GM10847 (cell line): ENCODE data around the gene AMBP.

Experiments
- POLR2A ChIP-seq: IDR thresholded peaks from 2 replicates; pipeline ENCODE4 v1.6.1; 2011; ENCODE audit not compliant: insufficient read length; ENCODE audit errors: extremely low read depth

Gene AMBP

DNA sequence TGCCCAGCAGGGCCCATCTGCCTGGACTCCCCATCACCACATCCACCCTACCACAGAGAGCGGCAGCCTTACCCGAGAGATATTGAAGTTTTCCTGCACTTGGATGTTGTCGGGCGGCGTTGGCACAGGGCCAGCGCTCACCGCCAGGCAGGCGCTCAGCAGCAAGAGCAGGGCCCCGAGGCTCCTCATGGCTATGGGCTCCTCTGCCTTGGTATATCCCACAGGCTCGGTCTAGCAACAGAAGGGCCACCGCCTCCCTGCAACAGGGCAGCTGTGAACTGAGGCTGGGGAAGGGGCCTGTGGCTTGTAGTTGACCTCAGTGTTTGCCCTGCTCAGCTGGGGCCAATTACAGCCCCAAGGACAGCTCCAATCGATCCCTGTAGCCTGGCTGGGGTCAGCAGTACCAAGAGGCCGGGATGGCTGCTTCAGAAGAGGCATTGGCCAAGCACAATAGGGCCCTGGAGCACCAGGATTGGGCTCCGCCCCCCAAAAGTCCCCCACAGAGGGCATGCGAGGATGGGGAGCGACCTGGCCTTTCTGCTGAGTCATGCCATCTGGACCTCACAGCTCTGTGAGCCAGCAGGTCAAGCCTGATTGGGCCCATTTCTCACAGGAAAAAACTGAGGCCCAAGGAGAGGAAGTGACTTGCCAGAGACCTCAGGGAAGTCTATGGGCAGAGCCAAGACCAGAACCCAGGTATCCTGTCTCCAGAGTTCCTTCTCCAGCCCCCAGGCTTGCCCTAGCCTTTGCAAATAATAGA lies at the start of gene AMBP:
AMBP (minus strand) TSS at position 280 of the 760 bp plus-strand sequence; CDS start at position 189, 91 bp downstream.
- TF ChIP-seq POLR2A = no peak

DNA sequence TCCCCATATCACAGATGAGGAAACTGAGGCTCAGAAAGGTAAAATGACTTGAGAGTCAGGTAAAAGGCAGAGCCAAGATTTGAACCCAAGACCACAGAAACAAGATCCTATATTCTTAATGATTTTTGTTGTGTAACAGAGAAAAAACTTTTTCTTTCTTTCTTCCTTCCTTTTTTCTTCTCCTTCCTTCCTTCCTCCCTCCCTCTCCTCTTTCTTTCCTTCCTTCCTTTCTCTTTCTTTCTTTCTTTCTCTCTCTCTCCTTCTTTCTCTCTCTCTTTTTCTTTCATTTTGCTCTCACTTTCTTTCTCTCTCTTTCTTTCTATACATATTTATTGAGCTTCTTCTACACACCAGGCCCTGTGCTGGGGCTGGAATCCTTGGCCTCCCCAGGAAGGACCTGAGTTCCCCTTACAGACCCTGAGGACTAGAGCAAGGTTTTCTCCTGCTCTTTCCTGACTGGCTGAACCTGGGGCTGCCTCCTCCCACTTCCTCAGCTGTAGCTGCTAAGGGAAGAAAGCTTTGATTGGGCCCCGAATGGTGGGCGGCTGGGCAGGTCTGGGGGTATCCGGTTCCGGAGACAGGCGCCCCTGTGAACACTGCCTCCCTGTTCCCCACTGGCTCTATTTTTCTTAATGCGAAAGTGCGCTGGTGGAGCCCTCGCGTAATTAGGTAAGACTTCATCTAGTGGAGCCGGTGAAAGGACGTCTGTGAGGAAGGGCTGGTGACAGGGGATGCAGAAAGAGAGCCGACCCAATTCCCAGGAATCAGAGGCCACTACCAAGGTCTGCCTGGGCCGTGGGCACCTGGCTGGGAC lies 48.4 kb upstream of the AMBP start:
- TF ChIP-seq POLR2A = no peak

DNA sequence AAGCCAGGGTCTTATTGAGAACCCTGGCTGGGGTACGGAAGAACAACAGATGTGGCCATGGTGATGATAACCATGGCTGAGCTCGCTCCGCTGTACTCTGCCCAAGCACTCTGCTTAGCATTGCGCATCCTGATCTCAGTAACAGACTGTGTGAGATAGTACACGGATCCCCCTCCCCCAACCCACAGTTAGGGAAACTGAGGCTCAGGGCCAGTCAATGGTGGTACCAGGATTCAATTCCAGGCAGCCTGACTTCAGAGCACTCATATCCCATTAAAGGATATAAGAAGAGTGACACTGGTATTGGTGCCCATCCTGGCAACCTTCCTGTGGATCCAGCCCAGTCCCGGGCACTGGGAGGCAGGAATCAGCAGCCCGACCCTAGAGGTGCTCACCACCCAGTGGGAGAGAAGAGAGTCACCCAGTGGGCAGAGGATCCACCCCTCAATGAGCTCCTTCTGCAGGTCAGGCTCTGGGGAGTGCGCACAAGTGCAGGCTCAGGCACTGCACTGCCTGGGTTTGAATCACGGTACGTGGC lies 47.4 kb upstream of the AMBP start:
- TF ChIP-seq POLR2A = no peak

DNA sequence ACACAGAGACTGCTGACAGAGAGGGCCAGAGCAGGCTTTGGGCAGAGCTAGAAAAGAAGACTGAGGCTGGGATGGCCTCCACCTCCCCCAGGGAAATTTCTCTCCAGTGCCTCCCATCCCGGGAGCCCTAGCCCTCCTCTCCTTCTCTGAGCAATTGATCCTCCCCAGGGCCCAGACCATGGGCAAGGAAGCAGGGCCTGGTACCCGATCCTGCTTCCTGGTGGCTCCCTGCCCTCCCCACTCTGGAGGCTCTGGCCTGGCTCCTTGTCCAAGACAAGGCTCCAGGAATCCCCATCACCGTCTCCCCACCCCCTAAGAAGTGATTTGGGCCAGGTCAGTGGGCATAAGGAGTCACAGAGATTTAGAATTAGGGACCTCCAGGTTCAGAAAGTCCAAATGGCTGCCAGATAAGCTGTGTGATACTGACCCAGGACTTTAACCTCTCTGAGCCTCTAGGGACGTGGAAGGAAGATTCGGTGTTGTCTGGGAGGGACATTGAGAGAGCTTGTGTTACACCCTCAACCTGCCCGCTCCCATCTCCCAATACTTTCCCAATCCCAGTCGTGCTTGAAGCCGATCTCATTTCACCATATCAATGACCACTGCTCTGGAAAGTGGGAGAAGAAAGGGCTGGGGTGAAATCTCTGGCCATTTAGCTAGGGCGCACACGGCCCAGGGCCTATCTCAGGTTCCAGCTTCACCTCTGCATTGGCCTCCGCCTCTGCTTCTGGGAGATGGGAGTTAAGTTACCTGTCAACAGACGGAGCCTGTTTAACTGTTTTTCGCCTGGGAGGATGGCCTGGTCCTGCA lies 46.8 kb upstream of the AMBP start:
- no peak for TF ChIP-seq POLR2A

DNA sequence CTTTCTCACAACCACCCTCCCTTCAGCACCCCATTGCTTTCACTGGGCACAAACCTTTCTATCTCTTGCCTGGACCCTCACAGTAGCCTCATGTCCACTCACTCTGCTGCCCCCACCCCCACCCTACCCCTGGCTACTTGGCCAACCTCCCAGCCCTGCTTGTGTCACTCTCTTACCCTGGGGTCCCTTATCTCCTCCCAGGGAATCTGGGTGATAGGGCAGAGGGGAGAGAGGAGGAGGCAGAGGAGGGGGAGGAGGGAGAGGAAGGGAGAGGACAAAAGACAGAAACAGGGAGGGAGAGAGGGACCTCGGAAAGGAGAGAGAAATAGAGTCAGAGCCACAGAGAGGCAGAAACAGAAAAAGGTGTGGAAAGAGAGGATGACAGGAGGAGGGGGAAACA lies 46.0 kb upstream of the AMBP start:
- TF ChIP-seq POLR2A = no peak

DNA sequence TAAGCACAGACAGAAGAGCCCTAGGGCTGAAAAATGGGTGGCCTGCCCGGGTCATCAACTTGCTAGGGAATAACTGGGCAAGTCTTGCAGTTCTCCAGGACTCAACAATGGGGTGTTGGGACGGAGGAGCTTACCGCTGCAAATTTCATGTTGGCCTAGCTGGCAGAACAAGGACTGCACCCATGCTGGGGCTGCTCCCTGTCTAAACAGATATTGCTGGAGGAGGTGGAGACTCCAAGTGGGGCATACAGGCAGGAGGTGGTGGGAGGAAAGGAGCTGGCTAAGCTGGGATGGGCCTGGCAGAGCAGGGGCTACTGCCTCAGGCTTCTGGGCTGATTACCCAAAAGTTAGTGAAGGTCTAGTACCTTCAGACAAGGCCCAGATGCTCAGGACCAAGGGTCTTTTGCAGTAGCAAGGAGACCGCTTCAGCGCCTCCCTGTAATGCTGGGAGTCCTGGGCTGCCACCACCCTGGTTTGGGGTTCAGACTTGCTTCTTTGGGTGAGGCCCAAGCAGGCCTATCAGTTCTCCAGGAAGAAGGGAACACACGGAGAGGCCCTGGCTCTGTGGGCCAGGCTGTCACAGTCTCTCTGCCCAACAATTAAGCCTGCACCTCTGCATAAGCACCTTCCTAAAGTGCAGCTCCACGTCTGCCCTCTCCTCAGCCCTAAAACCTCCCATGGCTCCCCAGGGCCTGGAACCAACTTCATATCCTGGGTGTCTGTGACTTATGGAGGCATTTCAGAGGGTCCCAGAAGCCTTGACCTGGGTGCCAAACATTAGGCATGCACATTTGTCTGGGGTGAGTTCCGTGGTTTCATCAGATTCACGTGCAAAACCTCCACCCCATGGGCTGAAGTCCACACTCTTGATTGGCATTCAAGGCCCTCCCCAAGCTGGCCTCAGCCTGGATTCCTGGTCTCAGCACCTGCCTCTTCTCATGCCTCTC lies 45.2 kb upstream of the AMBP start:
- no peak for TF ChIP-seq POLR2A

DNA sequence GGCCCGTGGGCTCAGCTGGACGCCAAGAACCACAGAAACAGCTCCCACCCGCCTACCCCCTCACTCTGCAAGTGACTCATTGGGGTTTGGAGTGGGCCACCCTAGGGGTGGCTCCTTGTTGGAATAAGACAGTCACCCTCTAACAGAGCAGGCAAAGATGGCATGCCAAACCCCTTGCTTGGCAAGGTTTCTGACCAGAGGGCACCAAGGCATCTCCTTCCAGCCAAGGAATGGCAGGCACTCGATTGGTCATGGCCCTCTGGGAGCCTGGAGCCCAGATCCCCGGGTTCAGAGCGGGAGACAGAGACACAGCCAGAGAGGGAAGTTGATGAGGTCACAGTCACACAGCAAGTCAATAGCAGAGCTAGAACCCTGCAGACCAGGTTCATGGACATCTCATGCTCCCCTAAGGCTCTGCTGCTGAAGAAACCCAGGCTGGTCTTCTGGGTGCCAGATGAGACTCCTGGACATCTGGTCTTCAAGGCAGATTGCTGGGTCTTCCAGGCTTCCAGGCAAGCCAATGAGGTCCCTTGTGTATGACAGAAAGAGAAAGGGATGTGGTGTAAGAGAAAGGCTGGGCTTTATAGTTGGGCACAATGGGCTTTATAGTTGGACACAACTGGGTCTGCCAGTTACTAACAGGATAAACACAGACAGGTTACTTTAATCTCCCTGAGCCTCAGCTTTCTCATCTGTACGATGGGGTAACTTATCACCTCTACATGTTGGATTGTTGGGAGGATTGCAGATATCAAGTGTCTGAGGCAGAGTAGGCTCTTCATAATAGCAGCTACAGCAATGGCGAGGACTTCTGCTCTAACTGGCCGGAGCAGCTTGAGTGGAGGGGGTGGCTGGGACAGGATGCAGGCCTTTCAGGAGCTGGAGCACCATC lies 44.3 kb upstream of the AMBP start:
- no peak for TF ChIP-seq POLR2A

DNA sequence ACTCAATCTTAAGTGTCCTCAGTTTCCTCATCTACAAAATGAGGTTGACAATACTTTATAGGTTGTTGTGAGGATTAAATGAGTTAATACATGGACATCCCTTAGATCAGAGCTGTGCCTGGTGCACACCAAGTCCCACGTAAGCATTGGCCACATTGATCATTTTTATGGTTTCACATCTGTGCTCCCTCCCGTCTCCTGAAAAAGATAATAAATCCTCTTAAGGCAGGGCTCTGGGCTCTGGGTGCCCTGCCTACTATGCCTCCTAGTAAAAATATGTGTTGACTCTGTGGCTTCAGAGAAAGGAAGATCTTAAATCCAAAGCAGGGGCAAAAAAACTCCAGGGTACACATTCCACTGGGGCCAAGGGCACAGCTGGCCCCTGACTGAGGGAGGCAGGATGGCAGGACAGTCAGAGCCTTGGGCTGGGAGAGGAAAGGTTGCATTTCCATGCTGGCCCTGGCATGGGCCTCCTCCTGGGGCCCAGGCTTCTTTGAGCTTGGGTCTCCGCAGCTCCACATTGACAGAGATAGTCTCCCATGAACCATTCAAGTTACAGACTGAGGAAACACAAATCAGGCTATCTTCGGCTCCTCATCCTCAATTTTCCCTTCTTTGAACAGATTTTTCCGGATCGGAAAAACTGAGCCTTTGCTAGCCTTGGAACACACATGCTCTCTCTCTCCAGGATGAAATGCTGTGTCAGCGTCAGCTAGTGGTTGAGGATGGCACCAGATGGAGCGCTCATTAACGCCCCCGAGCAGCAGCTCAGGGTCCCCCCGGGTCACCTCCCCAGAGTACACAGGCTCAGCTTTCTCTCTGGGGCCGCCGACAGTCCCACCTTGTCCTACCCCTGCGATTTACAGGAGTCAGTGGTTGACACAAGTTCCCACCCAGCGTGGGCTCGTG lies 43.4 kb upstream of the AMBP start:
- TF ChIP-seq POLR2A = no peak

DNA sequence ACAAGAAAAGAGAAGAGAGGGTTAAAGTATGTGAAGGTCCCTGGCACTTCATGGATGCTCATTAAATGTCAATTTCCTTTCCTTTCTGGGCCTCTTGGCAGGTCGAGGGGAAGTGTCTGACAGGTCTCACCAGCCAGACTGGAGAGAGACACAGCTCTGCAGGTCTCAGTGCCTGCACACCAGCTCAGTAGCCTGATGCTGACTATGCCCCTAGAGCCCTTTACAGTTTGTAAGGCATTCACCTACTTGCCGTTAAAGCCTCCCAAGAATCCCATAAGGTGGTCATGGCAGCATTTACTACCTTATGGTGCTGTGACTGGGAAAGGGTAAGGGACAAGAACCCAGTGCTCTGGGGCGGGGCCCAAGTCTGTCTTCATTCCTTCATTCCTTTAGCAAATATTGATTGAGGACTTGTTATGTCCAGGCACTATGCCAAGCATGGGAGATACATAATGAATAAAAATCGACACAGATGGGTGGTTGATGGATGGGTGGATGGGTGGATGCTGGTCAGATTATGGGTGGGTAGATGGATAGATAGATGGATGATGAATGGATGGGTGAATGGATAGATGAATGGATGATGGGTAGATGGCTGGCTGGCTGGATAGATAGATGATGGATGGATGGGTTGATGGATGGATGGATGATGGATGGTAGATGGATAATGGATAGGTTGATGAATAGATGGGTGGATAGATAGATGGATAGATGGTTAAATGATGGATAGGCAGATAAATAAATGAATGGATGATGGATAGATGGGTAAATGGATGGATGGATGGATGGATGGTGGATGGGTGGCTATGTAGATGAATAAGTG lies 42.3 kb upstream of the AMBP start:
- TF ChIP-seq POLR2A = no peak

DNA sequence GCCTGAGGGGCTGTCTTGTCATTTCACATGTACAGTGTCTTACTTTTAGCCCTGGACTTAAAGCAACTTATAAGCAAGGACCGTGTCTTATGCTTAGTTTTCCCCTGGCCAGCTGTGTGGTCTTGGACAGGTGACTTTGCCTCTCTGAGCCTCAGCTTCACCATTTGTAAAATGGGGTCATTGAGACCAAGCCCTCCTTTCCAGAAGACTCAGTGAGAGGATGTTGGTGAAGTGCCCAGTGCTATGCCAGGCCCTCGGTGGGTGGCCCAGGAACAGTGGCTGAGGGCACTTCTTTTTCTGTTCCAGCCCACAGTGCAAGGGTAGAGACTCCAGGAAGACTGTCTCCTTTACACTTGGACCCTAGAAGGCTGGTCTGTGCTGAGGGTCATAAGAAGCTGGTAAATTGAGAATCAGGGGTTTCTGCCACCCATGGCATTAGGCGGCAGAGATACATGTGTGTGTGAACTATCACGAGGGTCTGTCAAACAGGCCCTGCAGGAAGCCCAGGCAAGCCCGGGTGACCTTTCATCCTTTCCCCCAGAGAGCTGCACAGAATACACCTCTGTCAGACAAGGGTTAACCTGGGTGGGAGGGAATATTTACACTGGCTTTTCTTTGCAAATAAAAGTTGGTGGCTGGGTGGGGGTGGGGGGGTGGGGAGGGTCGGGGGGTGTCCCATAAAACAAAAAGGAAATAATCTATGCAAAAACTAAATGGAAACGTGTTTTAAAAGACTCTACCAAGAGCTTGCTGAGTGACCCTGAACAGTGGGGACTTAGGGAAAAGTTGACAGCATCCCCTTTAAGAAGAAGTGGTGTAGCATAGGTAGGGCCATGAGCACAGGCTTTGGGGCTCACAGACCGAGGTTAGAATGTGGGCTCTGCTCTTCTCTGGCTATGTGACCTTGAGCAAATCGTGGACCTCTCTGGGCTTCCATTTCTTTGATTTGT lies 41.4 kb upstream of the AMBP start:
- no peak for TF ChIP-seq POLR2A
